ENCODE results near the gene SUSD4.
"Not testable (repeated sequence)": the region's sequence is repeated elsewhere in the genome, so short reads cannot be mapped to it uniquely, and the experiment has no call there.

The SUSD4 gene, protein sequence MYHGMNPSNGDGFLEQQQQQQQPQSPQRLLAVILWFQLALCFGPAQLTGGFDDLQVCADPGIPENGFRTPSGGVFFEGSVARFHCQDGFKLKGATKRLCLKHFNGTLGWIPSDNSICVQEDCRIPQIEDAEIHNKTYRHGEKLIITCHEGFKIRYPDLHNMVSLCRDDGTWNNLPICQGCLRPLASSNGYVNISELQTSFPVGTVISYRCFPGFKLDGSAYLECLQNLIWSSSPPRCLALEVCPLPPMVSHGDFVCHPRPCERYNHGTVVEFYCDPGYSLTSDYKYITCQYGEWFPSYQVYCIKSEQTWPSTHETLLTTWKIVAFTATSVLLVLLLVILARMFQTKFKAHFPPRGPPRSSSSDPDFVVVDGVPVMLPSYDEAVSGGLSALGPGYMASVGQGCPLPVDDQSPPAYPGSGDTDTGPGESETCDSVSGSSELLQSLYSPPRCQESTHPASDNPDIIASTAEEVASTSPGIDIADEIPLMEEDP

DNA sequence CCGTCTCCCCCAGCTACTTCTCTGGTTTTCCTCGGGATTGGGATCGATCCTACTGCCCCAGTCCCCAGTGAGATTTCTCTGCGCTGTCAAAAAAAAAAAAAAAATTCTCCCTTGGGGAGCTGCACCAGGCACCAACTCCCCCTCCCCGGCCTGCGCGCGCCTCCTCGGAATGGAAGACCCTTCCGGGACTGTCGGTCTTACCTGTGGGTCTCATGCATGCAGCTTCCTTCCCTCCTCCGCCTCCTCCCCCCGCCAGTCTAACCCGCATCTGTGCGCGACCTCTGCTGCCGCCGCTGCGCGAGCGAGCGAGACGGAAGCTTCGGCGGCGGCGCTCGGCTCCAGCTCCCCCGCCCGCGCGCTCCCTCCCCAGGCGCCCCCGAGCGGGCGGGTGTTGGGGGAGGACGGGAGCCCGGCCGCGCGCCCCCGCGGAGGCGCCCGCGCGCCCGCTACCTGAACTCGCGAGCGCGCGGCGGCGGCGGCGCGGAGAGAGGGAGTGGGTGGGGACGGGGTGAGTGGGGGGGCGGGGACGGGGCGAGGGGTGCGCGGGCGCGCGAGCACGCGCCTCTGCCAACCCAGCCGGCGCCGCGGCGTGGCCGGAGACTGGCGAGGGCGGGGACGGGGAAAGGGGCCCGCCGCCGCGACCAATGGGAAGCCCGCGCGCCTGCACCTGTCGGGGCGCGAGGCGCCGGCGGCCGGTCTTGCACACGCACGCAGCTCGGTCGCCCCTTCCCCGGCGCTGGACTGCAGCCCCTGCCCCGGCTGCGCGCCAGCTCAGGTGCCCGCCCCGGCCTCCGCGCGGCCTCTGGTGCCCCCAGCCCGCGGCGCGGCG, at the start of gene SUSD4:
SUSD4 (minus strand) TSS at position 321 of the 829 bp plus-strand sequence. CDS start 751 bp downstream, outside the sequence.
- peak; percentile 36 for DNase-seq (ENCODE audit: low read depth)

DNA sequence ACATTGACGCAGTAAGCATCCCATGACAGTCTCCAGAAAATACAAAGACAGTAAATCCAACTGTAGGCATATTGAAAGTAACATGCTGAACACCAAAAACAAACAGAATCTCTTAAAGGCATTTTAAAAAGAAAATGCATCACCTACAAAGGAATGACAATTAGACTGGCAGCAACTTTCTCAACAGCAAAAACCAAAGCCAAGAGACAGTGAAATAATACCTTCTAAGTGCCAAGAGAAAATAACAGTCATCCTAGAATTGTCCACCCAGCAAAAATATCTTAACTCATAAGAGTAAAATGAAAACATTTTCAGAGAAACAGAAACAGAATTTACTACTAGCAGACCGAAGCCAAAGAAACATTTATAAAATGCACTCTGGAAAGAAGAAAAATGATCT, 49.2 kb upstream of the SUSD4 start:
- no peak for DNase-seq (ENCODE audit: low read depth)

DNA sequence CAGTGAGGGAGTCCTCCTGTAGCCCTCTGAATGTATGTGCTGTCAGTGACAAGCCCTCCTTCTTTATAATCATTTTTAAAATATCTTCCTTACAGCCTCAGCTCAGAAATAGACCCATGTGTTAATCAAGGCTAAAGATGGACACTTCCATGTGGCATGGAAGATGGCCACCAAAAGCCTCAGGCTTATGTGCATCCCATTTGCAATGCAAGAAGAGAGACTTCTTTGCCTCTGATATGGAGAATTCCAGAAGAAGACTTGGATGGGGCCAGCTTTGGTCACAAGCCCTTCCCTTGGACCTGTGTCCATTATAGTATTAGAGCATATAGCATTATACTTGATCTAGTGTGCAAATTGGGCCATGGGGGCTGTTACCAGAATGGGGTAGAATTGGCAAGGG, 47.7 kb upstream of the SUSD4 start:
- no peak for DNase-seq (ENCODE audit: low read depth)

DNA sequence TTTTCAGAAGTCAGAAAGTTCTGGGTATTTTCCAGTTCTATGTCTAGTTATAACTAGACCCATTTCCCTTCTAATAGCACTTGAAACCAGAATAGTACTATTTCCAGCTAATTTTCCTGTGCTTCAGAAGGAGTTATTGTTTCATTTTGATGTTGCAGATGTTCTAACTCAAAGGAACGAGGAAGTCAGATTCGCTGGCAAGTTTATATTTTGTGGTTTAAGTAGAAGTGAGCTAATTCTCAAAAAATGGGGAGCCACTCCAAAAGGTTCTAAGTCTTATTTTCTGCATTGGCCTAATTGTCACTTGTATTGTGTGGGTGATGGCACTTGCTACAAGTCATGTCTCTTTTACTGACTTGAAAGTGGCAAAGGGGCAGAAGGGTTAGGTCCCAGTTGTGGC, 47.3 kb upstream of the SUSD4 start:
- no peak for DNase-seq (ENCODE audit: low read depth)

DNA sequence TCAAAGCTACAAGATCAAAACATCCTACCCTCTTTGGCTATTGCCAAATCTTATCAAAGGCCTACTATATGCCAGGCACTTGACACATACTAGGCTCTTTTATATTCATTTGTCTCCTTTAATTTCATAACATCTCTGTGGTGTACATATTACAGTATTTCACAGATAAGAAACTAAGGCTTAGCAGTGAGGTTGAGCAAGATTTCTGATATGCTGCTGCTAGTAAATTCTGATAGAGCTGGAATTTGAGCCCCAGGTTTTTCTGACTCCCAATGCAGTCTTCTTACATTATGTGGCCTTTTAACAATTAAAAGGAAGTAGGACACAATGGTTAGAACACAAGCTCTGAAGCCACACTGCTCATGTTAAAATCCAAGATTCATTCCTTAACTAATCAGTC, 46.1 kb upstream of the SUSD4 start:
- no peak for DNase-seq (ENCODE audit: low read depth)

DNA sequence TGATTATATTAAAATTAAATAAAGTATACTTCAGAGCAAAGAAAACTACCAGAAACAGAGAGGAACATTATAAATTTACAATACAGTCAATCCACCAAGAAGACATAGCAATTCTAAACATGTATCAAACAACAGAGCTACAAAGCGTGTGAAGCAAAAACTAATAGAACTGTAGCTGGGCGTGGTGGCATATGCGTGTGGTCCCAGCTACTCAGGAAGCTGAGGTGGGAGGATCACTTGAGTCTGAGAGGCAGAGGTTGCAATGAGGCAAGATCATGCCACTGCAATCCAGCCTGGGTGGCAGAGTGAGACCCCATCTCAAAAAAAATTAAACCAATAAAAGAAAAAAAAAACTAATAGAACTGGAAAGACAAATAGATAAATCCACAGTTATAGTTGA, 41.5 kb upstream of the SUSD4 start:
- DNase-seq (ENCODE audit: low read depth) = no peak

DNA sequence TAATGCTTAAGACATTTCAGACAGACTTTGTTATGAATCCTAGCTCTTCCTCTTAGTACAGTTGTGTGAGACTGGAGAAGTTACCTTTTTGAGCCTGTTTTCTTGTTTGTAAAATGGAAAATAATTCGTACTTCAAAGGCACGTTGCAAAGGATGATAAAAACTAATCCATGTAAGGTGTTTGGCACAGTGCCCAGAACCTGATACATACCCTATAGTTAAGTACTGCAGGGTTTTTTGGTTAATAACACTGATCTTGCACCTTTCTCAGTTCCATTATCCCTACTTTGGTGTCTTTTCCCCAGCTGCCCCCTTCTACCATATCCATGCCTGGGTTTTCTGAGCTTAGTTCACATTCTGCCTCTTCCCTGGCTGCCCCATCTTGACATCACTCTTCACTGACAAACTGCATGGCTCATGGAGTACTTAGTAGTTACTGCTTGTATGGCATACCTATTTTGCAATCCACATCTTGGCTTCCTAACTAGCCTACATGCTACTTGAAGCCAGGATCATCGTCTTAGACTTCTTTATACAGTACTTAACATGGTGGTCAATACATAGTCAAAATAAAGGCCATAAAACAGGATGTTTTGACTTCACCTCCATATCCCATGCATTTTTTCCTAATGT, 39.3 kb upstream of the SUSD4 start:
- DNase-seq (ENCODE audit: low read depth) = no peak

DNA sequence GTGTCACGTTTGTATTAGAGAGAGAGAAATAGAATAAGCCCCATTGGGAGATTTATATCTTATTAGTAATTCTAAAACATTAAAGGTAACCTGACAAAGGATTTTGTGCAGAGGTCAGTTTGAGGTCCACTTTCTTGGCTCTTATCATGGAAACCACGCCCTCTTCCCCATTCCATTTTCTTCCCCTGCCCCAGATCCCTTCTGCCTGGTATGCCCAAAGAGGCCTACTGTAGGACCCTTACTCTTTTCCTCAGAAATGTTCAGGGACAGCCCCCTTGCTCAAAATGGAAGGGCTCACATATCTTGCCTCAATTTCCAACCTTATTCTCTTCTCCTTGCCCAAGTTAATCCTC, 38.8 kb upstream of the SUSD4 start:
- DNase-seq (ENCODE audit: low read depth) = no peak

DNA sequence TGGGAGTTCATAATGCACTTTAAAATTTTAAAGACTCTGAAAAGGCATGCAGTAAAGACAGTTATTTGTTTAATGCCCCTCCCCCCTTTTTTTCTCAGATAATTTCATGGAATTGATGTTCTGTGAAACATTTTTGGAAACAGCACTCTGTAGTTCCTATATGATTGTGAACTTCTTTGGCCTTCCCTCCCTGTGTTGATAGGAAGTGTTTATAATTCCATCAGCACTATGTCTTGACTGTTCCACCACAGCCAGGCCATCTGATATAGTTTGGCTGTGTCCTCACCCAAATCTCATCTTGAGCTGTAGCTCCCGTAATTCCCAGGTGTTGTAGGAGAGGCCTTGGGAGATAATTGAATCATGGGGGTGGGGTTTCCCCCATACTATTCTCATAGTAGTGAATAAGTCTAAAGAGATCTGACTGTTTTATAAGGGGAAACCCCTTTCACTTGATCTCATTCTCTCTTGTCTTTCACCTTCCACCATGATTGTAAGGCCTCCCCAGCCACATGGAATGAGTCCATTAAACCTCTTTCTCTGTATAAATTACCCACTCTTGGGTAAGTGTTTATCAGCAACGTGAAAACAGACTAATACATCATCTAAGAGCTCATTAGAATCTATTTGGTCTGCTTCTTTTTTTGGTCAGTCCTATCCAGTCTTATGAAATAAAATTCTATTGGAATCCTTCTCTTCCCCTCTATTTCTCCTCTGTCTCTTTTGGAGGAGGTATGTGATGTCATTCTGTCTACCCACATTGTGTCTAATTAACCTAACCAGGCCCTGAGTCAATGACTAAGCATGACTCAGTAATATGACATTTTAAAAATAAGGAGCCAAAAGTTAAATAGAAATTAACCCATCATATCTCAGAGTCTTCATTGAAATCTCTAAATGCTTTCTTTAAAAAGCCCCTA, 38.2 kb upstream of the SUSD4 start:
- DNase-seq (ENCODE audit: low read depth) = no peak

DNA sequence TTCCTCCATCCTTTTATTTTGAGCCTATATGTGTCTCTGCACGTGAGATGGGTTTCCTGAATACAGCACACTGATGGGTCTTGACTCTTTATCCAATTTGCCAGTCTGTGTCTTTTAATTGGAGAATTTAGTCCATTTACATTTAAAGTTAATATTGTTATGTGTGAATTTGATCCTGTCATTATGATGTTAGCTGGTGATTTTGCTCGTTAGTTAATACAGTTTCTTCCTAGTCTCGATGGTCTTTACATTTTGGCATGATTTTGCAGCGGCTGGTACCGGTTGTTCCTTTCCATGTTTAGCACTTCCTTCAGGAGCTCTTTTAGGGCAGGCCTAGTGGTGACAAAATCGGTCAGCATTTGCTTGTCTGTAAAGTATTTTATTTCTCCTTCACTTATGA, 35.4 kb upstream of the SUSD4 start:
- DNase-seq (ENCODE audit: low read depth) = not testable (repeated sequence)

DNA sequence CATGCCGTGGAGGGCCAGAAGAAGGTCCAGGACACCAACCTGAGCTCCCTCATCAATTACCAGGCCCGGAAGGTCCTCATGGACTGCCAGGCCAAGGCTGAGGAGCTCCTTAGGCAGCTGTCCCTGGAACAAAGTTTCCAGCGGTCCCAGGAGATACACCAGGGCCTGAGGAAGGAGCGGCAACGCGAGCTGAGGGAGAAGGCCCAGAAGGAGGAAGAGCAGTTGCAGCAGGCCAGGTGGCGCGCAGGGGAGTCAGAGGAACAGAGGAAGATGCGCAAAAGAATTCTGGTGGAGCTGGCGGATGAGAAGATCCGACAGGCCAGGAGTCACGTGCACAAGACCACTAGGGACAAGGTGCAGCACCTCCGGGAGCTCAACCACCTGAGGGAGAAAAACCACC, 30.7 kb upstream of the SUSD4 start:
- no peak for DNase-seq (ENCODE audit: low read depth)

DNA sequence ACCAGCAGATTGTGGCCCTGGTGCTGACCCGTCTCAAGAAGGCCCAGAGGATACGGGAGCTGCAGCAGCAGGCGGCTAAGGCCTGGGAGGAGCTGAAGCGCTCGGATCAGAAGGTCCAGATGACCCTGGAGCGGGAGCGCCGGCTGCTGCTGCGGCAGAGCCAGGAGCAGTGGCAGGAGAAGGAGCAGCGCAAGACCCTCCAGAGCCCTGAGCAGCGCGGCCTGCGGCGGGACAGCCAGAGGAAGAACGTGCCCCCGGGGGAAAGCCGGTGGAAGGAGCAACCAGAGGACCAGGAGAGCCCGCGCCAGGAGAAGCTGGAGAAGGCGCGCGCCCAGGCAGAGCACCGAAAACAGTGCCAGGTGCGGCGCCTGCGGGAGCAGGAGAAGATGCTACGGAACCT, 30.3 kb upstream of the SUSD4 start:
- DNase-seq (ENCODE audit: low read depth) = no peak

DNA sequence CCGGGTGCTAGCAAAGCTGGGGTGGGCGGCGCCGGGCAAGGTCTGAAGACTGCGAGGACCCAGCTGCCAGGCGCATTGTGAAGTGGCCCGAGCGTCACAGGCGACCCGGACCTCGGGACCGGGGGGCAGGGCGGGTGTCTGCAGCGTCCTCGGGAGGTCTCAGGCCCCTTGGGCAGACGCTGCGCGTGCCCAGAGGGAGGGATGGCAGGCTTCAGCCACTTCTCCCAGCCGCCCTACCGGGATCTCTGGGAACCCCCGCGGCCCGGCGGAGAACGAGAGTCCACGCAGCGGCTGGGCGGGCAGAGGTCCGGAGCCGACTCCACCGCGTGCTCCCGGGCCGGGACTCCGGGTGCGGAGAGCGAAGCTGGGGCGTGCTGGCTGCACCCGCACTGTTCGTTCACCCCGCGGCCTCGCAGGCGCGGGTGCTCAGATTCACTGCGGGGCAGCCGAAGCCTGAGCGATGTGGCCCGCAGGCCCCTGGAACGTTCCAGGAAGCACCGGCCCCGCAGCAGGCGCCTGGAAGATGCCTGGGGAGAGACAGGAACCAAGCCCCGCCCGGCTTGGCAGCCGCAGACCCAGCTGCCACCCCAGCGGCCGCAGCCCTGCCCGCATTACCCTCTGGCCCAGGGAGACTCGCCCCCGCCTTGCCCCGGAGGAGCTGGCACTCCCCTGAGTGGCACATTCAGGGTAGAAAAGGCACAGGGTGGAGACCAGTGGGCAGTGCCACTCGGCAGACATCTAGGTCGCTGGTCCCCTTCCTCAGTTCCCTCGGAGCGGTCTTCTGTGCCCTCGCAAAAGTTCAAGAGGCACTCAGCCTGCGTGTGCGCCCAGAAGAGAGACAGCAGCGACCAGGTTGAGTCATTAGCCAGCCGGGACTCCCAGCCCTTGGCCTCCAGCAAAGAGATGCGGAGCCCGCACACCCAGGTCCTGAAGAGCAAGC, 29.6 kb upstream of the SUSD4 start, which contains the start of gene CCDC185:
CCDC185 (plus strand) TSS at position 141 of the 940 bp plus-strand sequence; CDS start at position 202, 61 bp downstream.
- DNase-seq (ENCODE audit: low read depth) = no peak

DNA sequence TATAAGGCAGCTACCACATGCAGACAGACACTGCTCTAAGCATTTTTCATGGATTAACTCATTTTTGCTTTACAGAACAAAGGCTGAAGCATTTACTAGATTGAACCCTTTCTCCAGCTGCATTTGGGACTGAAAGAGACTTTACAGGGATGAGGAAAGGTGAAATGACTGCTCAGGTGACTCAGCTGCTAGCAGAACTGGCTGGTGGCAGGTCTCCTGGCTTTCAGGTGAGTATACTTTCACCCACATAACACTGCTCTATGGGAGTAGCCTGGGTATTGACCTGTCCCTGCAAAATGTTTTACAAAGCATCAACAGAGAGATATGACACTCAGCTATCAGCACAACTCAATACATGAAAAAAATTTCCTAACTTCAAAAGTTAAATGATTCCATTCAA, 26.6 kb upstream of the SUSD4 start:
- no peak for DNase-seq (ENCODE audit: low read depth)

DNA sequence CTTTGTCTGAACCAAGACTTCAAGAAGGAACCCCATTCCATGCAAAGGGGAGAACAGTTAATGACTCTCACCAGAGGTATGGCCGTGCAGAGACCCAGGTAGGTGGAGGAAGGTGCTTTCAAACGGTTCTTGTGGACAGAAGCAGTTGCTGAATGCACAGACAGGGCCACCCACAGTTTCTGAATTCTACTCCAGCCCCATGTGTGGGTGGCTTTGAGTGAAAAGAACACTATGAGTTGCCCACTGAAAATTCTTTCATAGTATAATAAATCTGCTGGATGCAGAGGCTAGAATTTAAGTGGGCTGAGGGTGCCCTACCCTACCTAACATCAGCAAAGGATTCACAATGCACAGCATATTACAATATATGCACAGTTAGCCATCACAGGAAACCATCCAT, 22.0 kb upstream of the SUSD4 start:
- no peak for DNase-seq (ENCODE audit: low read depth)

DNA sequence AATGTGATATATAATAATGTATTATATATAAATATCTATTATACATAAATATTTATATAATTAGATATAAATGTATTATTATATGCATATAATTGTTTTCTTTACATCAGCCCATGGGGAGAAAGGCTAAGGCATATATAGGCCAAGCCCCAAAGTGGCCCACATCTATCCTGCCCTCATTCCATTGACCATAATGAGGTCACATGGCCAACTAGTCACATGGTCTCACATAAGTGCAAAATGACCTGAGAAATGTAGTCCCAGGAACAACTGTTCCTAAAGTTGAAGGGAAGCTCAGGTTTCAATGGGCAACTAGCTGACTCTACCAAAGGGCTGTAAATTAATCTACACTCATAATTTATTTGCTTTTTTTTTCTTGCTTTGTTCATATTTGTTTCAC, 14.8 kb upstream of the SUSD4 start:
- DNase-seq (ENCODE audit: low read depth) = no peak

DNA sequence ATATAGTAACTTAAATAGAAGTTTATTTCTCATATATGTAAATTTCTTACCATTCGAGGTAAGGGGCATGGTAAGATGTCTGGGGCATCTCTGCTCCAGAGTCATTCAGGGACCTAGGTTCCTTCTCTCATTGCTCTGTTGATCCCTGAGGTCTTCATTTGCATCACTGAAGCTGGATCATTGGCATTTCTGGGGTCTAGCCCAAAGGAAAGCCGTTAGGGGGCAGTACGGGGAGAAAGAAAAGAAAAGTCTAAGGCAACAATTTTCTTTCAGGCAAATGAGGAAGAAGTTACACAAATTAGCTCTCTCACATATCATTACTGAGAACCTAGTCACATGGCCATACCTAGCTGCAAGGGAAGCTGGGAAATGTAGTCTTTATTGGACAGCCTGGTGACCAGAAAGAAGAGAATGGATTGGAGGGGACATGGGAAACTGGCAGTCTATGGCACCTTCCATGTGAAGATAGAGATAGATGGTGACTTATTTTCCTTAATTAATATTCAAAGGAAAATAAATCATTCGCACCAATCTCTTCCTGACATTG, 10.2 kb upstream of the SUSD4 start:
- DNase-seq (ENCODE audit: low read depth) = no peak

DNA sequence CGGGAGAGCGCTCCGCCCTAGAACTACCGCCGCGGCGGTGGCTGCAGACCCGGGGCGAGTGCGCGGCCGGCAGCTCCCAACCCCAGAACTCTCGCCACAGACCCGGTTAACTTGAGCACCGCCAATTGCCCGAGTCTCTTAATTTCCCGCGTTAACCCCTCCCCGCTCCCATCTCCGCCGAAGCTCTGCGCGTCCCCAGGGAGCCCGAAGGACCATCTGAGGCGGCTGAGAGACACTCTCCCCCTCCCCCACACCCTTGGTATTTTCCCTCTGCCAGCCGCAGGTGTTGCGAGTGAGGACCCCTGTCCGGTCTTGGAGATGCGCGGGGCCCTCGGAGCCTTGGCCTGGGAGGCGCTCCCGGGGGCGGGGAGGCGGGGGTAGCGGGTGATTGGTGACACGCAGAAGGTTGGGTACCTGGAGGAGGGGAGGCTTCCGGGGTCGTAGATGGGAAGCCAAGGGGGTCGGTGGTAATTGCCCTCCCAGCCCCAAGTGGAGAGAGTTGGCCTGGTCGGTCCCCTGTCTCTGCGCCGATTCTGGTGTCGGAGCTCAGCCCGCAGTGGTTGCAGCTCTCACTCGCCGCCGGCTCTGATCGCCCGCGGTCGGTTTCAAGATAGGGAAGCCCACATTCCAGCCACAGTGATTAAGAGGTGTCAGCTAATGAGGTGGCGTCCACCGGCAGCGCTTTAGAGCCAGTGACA, 858 bp upstream of the SUSD4 start:
- no peak for DNase-seq (ENCODE audit: low read depth)

DNA sequence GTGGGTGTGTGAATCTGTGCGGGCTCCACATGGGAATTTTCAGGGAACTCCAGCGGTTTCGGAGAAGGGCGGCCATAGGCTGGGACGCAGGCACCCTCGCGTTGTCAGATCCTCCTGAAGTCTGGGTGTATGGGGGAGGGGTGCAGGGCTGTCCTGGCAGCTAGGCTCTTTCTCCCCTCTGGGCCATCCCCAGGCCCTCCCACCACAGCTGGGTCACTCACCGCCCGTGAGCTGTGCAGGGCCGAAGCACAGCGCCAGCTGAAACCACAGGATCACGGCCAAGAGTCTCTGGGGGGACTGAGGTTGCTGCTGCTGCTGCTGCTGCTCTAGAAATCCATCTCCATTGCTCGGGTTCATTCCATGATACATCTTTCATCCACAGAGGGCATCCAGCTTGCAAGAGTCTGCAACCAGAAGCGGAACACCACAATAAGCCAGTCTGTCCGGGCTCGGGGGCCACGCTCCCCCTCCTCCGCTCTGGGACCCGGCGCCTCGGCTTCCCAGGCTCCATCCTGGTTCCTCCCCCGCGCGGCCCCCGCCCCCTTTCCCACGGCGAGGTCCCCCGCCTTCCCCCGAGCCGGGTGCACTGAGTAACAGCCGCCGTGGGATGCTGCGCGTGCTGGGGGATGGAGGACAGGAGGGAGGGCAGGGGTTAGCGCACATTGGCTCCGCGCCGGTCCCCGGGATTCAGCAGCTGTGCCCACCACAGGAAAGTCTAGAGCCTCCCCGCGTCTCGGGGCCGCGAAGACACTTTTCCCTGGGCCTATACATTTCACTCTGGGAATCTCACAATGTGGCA, 720 bp downstream of the SUSD4 start:
- no peak for DNase-seq (ENCODE audit: low read depth)
